ENCODE results near the gene ABO. TPM values are rescaled to one million over a fixed set of nuclear protein-coding genes. Genes with fewer than 3 reads are reported as not detected.
"Not testable (repeated sequence)": the region's sequence is repeated elsewhere in the genome, so short reads cannot be mapped to it uniquely, and the experiment has no call there.

Gene ABO
- total and polyA plus RNA-seq, 8 donors: 2.6 to 7.9 (median 5.0) TPM

DNA sequence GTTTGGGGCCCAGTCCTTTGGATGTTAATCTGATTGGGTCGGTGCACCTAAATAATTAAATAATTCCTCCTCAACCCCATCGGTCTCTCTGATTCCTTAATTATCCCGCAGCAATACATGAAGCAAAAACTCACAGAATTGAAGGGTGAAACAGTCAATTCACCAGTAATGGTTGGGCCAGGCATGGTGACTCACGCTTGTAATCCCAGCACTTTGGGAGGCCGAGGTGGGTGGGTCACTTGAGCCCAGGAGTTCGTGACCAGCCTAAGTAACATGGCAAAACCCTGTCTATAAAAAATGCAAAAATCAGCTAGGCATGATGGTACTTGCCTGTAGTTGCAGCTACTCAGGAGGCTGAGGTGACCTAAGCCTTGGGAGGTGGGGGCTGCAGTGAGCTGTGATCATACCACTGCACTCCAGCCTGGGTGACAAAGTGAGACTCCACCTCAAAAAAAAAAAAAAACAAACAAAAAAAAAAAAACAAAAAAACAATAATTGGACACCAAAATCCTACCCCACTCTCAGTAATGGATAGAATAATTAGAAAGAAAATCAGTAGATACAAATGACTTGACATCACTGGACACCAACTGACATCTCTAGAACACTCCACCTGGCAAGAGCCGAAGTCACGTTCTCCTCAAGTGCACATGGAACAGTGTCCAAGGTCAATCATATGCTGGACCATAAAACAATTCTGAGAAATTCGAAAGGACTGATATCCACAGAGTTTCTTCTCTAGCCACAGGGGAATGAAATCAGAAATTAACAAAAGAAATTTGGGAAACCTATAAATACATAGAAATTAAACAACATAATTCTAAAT is 5.3 kb downstream of the ABO start:
- no peak for DNase-seq
- H3K9me3 ChIP-seq: no peaks in the 10 kb centered on the region
- H3K4me3 ChIP-seq: no peak overlapping the region
- peaks cover 0 to 2% of the 10 kb centered on the region in 2 donors for H3K4me1 ChIP-seq
- H3K27ac ChIP-seq: no peak overlapping the region
- ATAC-seq: no peak
- intact Hi-C loops (cut with DNase I): no loop called here
- TF ChIP-seq, protein P1, sequence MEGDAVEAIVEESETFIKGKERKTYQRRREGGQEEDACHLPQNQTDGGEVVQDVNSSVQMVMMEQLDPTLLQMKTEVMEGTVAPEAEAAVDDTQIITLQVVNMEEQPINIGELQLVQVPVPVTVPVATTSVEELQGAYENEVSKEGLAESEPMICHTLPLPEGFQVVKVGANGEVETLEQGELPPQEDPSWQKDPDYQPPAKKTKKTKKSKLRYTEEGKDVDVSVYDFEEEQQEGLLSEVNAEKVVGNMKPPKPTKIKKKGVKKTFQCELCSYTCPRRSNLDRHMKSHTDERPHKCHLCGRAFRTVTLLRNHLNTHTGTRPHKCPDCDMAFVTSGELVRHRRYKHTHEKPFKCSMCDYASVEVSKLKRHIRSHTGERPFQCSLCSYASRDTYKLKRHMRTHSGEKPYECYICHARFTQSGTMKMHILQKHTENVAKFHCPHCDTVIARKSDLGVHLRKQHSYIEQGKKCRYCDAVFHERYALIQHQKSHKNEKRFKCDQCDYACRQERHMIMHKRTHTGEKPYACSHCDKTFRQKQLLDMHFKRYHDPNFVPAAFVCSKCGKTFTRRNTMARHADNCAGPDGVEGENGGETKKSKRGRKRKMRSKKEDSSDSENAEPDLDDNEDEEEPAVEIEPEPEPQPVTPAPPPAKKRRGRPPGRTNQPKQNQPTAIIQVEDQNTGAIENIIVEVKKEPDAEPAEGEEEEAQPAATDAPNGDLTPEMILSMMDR (IDR thresholded peaks at IDR 0.05): no peak
- H3K36me3 ChIP-seq: no peaks in the 10 kb centered on the region
- peaks cover 3 to 11% of the 10 kb centered on the region in 2 donors for H3K27me3 ChIP-seq

DNA sequence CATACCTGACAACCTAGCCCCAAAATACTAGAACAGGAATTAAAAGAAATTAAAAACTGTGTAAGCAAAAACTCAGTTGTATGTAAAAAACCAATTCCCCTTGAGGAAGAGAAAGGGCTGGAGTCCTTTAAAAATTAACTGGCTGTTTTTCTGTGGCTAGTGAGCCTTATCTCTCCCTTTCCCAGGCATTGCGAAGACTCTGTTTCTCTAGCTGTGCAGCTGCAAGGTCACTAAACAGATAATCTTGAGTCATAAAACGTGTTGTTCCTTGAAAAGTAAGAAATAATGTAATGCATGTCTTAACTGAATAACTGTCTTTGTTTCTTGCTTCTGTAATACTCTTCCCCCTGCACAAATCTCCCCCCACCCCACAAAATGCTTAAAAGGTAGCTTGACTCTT is 5.9 kb downstream of the ABO start:
- H3K9me3 ChIP-seq; H3K4me1 ChIP-seq; H3K27me3 ChIP-seq; H3K27ac ChIP-seq; intact Hi-C loops (cut with DNase I); ATAC-seq; DNase-seq; H3K36me3 ChIP-seq; H3K4me3 ChIP-seq: not testable (repeated sequence)

DNA sequence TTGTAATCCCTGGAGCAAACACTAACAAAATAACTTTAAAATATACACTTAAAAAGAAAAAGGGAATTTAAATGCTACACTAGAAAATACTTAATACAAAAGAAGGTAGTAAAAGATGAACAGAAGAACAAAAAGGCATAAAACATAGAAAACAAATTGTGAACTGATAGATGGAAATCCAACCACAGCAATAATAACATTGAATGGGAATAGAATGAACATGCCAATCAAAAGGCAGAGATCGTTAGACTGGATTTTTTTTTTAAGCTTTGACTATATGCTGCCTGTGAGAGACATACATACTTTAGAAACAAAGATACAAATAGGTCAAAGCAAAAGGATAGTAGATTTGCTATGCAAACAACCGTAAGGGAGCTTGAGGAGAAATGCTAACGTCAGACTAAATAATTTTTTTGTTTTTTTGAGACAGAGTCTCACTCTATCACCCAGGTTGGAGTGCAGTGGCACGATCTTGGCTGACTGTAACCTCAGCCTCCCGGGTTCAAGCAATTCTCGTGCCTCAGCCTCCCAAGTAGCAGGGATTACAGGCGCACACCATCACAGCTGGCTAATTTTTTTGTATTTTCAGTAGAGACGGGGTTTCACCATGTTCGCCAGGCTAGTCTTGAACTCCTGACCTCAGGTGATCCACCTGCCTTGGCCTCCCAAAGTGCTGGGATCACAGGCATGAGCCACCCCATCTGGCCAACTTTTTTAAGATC is 6.5 kb downstream of the ABO start:
- intact Hi-C loops (cut with DNase I): no loop called here
- H3K27me3 ChIP-seq: no peaks in the 10 kb centered on the region
- no peak overlapping the region for H3K27ac ChIP-seq
- H3K36me3 ChIP-seq: no peaks in the 10 kb centered on the region
- no peaks in the 10 kb centered on the region for H3K4me1 ChIP-seq
- ATAC-seq (no peak), DNase-seq (no peak)
- no peaks in the 10 kb centered on the region for H3K9me3 ChIP-seq
- no peak overlapping the region for H3K4me3 ChIP-seq
- TF ChIP-seq, protein P1 (IDR thresholded peaks at IDR 0.05): no peak

DNA sequence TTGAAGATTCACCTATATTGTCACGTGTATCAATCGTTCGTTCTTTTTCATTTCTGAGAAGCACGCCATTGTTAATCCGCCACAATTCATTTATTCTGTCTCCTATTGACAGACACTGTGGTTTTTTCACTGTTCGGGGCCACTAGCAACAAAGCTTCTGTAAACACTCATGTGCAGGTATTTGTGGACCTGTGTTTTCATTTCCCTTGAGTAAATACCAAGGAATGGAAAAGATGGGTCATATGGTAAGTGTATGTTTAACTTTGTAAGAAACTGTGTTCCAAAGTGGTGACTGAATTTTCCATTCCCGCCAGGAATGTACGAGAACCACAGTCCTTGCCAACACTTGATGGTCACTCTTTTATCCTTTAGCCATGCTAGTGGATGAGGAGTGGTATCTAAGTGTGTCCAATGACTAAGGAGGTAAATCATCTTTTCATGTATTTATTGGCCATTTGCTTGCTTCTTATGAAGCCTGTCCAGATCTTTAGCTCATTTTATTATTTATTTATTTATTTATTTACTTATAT is 10.7 kb downstream of the ABO start:
- no peak overlapping the region for H3K4me3 ChIP-seq
- no peaks in the 10 kb centered on the region for H3K27me3 ChIP-seq
- DNase-seq (no peak), ATAC-seq (no peak)
- H3K9me3 ChIP-seq: no peaks in the 10 kb centered on the region
- intact Hi-C loops (cut with DNase I): no loop called here
- no peaks in the 10 kb centered on the region for H3K36me3 ChIP-seq
- no peaks in the 10 kb centered on the region for H3K4me1 ChIP-seq
- TF ChIP-seq, protein P1 (IDR thresholded peaks at IDR 0.05): no peak
- H3K27ac ChIP-seq: no peak overlapping the region

DNA sequence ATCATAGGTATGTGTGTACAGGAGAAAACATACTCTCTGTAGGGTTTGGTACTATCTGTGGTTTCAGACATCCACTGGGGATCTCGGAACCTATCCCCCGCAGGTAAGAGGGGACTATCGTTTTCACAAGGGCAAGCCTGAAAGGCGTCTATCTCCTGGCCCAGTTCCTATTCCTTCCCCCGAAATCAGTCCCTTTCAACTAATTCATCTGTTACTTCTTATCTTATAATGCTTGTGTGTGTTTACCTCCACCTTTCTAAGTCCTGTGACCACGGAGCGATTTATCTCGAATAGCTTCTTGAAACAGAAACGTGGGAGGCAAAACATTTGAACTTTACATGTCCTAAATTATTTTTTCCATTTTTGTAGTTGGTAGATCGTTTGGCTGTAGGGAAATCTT is 11.4 kb downstream of the ABO start:
- ATAC-seq (no peak), DNase-seq (no peak)
- H3K4me1 ChIP-seq: no peaks in the 10 kb centered on the region
- intact Hi-C loops (cut with DNase I): no loop called here
- TF ChIP-seq, protein P1 (IDR thresholded peaks at IDR 0.05): no peak
- no peaks in the 10 kb centered on the region for H3K9me3 ChIP-seq
- no peak overlapping the region for H3K27ac ChIP-seq
- H3K27me3 ChIP-seq: no peaks in the 10 kb centered on the region
- no peak overlapping the region for H3K4me3 ChIP-seq
- no peaks in the 10 kb centered on the region for H3K36me3 ChIP-seq
